GM13977 (cell line): ENCODE data around the gene COL6A5.
"Not testable (repeated sequence)": the region's sequence is repeated elsewhere in the genome, so short reads cannot be mapped to it uniquely, and the experiment has no call there.

Experiments used
- DNase-seq: peaks from one replicate; pipeline ENCODE4 v3.0.0; 2012; ENCODE audit warnings: low spot score
- CTCF ChIP-seq: IDR thresholded peaks from 2 replicates; pipeline ENCODE4 v1.5.1; 2012; ENCODE audit warnings: mild to moderate bottlenecking, control low read depth; ENCODE audit not compliant: insufficient read depth; ENCODE audit errors: extremely low read depth, missing control alignments
- in situ Hi-C: fragments of 300-500 bp; cut with MboI; formaldehyde crosslinking; loops from one replicate; pipeline ENCODE4 v1.12.0; 2022; ENCODE audit warnings: low sequenced_read_pairs, low pct_unique_long_range_greater_than_20kb, mixed read lengths, inconsistent platforms; ENCODE audit not compliant: unreplicated experiment

COL6A5 gene

GRCh38 chr3:130340766-130341165, 4.7 kb upstream of the COL6A5 start:
- no peak for TF ChIP-seq CTCF
- in situ Hi-C loops, result no loop called here

GRCh38 chr3:130341388-130341787, 4.1 kb upstream of the COL6A5 start:
- TF ChIP-seq CTCF, result no peak
- DNase-seq, result no peak
- in situ Hi-C loops, result no loop called here

More at GRCh38 chr3:130340766-130341165, 4.7 kb upstream of the COL6A5 start:
- no peak for DNase-seq

GRCh38 chr3:130341882-130342281, 3.6 kb upstream of the COL6A5 start:
- TF ChIP-seq CTCF, result no peak
- in situ Hi-C loops, result no loop called here
- no peak for DNase-seq

DNA sequence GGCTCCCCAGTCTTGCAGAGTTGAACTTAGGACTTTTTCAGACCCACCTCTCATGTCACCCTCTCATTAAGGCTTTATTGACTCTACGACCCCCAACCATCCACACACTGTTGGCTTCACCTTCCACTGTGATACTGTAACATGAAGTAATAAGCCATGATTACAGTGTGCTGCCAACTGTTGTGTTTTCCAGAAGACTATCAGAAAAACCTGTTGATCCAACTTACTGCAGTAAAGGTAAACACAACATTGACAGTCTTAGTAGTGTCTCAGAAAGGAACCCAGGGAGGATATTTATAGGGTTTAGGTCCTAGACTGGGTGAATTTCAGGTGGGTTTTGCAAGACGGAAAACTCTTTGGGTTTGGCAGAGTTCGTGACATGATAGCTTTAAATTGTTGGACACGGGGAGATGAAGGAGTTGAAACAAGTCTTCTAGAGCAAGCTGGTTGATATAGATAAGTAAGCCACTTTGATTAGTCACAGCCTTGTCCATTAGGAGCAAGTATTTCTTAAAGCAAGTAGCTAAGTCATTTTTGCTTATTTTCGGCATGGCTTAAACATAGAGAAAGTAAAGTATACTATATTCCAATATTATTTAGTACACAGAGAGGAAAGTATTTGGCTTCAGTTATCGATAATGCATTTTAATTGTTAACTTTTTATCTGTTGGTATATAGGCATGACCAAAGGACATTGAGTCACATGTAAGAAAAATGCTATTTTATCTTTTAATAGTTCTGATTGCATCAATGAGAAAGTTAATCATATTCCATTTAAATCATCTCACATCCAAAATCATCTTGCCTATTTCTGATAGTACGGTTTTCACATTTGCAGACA, 2.4 kb upstream of the COL6A5 start:
- DNase-seq, result no peak
- in situ Hi-C loops, result no loop called here
- no peak for TF ChIP-seq CTCF

DNA sequence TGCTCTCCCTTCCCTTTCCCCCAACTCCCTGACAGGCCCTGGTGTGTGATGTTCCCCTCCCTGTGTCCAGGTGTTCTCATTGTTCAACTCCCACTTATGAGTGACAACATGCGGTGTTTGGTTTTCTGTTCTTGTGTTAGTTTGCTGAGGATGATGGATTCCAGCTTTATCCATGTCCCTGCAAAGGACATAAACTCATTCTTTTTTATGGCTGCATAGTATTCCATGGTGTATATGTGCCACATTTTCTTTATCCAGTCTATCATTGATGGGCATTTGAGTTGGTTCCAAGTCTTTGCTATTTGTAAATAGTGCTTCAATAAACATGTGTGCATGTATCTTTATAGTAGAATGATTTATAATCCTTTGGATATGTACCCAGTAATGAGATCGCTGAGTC, 2.8 kb downstream of the COL6A5 start:
- in situ Hi-C loops, DNase-seq: not testable (repeated sequence)

DNA sequence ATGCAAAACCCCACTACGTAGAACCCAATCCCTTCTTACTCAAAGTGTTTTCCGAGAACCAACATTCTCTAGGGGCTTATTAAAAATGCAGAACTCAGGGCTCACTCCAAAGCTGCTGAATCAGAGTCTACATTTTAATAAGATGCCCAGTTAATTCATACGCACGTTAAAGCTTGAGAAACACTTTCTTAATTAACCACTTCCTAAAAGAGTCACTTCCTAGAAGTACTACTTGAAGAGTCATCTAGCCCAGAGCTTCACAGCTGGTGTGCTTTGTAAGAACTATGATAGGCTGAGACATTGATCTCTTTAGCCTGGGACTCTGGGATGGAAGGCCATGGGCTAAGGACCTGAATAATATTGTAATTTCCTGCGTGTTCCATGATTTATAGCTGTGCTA, 9.0 kb downstream of the COL6A5 start:
- in situ Hi-C loops, result no loop called here
- DNase-seq, result no peak
- TF ChIP-seq CTCF, result no peak

GRCh38 chr3:130374033-130374432, 28.6 kb downstream of the COL6A5 start:
- no peak for DNase-seq
- TF ChIP-seq CTCF, result no peak

More at GRCh38 chr3:130374033-130374432, 28.6 kb downstream of the COL6A5 start:
- in situ Hi-C loops, result no loop called here
